HG03460 (cell line): ENCODE data around the gene ALG9.

ENCODE experiments used
- ATAC-seq: cut with Tn5 transposase; IDR thresholded peaks from one replicate; pipeline ENCODE4 v1.9.1; 2021; ENCODE audit not compliant: unreplicated experiment

Gene ALG9

GRCh38 chr11:111837366-111837891 is 34.0 kb downstream of the ALG9 start:
- no peak for ATAC-seq

- ATAC-seq = peak; percentile 81
Measured at GRCh38 chr11:111836721-111837120, 34.7 kb downstream of the ALG9 start.

GRCh38 chr11:111836162-111836561 is 35.2 kb downstream of the ALG9 start:
- no peak for ATAC-seq

GRCh38 chr11:111835665-111836064 is 35.7 kb downstream of the ALG9 start:
- ATAC-seq = no peak

- no peak for ATAC-seq
Measured at GRCh38 chr11:111834432-111835163, 36.8 kb downstream of the ALG9 start.

- ATAC-seq = no peak
Measured at GRCh38 chr11:111833524-111833923, 37.9 kb downstream of the ALG9 start.

GRCh38 chr11:111829185-111829968 is 42.0 kb downstream of the ALG9 start:
- ATAC-seq = peak; percentile 85

GRCh38 chr11:111826322-111826950 is 44.9 kb downstream of the ALG9 start:
- no peak for ATAC-seq

GRCh38 chr11:111823629-111824028 is 47.8 kb downstream of the ALG9 start:
- ATAC-seq = no peak

GRCh38 chr11:111823131-111823530 is 48.2 kb downstream of the ALG9 start:
- no peak for ATAC-seq

- no peak for ATAC-seq
Measured at GRCh38 chr11:111819829-111820237, 51.5 kb downstream of the ALG9 start.

- no peak for ATAC-seq
Measured at GRCh38 chr11:111819161-111819828, 52.1 kb downstream of the ALG9 start.

- ATAC-seq = no peak
Measured at GRCh38 chr11:111815489-111815888, 55.9 kb downstream of the ALG9 start.

- ATAC-seq = no peak
Measured at GRCh38 chr11:111814557-111815320, 56.6 kb downstream of the ALG9 start.

GRCh38 chr11:111814106-111814505 is 57.3 kb downstream of the ALG9 start:
- ATAC-seq = no peak

GRCh38 chr11:111812211-111812610 is 59.2 kb downstream of the ALG9 start:
- no peak for ATAC-seq

- no peak for ATAC-seq
Measured at GRCh38 chr11:111811445-111811844, 59.9 kb downstream of the ALG9 start.

GRCh38 chr11:111808834-111809233 is 62.5 kb downstream of the ALG9 start:
- ATAC-seq = no peak

- ATAC-seq = no peak
Measured at GRCh38 chr11:111808063-111808588, 63.3 kb downstream of the ALG9 start.

GRCh38 chr11:111807076-111807475 is 64.3 kb downstream of the ALG9 start:
- ATAC-seq = no peak
